GM12874 (cell line): ENCODE measurements around the gene PRPF8.

Experiments used
- TF ChIP-seq, protein P1 (sequence below): IDR thresholded peaks from 2 replicates; pipeline ENCODE4 v1.5.1; 2011; ENCODE audit warnings: low read depth, mild to moderate bottlenecking, control low read depth, low read length, moderate library complexity; ENCODE audit not compliant: insufficient read depth

PRPF8 gene

DNA sequence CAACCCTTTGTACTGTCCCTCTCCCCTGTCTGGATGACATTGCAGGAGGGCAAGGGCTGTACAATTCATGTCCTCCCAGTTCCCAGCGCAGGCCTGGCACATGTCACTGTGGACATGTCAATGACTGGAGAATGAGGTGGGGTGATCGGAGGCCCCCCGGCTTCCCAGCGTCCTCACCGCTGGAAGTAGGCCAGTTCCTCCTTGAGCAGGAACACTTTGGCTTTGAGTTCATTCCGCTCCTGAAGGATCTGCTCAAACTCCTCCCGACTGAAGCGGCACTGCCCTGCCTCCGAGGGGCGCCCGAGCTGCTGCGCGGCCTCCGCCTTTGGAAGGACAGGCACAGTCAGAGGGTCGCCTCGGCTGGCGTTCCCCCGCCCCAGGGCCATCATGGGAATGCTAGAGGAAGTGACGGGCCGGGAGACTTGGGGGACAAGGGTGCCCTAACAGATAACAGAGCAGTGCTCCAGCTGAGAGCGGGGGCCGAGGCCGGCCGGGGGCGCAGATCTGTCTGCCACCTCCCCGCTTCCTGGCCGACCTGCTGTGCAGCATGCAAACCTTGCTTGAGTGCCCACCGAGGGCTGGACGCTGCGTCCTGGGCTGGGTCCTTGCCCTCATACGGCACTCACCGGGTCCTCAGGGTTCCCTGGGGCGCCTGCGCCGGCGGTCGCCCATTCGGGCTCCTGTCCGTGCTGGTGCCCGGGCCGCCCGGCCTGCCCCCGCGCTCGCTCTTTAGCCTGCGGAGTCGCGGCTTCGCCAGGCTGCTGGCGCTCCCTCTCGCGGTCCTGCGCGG is 36.3 kb downstream of the PRPF8 start:
- TF ChIP-seq, protein P1, sequence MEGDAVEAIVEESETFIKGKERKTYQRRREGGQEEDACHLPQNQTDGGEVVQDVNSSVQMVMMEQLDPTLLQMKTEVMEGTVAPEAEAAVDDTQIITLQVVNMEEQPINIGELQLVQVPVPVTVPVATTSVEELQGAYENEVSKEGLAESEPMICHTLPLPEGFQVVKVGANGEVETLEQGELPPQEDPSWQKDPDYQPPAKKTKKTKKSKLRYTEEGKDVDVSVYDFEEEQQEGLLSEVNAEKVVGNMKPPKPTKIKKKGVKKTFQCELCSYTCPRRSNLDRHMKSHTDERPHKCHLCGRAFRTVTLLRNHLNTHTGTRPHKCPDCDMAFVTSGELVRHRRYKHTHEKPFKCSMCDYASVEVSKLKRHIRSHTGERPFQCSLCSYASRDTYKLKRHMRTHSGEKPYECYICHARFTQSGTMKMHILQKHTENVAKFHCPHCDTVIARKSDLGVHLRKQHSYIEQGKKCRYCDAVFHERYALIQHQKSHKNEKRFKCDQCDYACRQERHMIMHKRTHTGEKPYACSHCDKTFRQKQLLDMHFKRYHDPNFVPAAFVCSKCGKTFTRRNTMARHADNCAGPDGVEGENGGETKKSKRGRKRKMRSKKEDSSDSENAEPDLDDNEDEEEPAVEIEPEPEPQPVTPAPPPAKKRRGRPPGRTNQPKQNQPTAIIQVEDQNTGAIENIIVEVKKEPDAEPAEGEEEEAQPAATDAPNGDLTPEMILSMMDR: peak; percentile 23; the same call in 1 of the 2 replicates

DNA sequence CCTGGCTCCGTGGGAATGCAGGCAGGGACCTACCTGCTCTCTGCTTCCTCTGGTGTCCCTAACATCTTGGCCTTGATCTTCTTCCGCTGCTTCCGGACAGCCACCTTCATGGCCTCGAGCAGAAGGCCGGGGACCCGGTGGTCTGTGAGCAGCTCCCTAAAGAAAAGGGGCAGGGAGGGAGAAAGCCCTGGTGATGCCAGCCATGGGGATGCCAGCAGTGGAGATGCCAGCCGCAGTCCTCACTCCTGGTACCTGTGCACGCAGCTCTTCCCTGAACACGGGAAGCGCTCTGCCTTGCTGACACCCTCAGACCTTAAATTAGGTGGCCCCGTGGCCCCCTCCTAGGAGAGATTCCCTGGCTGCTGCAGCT is 36.9 kb downstream of the PRPF8 start:
- TF ChIP-seq, protein P1: no peak

DNA sequence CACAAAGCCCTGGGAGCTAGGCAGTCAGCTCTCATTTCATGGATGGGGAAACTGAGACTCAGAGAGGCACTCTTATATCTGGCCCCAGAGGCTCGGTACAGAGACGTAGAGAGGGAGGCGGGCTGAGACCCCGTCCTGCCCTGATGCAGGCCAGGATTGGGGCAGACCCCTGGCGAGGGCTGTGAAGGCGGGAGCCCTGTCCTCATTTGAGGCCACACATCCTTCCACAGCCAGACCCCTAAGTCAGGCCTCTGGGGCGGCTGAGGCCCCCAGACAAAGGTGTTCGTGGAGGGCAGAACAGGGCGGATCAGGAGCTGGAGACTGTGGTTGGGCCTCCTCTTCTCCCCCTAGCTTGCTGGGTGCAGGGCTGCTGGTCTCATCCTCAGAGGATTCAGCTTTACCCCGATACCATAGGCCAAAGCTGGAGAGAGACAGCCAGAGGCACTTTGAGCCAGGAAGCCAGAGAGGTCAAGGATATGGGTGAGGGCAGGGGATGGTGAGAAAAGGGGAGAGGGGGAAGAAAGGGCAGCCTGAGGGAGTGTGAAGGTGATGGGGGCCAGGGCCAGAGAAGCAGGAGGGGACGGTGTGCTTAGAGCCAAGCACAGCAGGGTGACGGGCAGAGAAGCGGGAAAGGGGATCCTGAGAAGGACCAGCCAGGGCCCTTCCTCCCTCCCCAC is 38.3 kb downstream of the PRPF8 start:
- TF ChIP-seq, protein P1: no peak

DNA sequence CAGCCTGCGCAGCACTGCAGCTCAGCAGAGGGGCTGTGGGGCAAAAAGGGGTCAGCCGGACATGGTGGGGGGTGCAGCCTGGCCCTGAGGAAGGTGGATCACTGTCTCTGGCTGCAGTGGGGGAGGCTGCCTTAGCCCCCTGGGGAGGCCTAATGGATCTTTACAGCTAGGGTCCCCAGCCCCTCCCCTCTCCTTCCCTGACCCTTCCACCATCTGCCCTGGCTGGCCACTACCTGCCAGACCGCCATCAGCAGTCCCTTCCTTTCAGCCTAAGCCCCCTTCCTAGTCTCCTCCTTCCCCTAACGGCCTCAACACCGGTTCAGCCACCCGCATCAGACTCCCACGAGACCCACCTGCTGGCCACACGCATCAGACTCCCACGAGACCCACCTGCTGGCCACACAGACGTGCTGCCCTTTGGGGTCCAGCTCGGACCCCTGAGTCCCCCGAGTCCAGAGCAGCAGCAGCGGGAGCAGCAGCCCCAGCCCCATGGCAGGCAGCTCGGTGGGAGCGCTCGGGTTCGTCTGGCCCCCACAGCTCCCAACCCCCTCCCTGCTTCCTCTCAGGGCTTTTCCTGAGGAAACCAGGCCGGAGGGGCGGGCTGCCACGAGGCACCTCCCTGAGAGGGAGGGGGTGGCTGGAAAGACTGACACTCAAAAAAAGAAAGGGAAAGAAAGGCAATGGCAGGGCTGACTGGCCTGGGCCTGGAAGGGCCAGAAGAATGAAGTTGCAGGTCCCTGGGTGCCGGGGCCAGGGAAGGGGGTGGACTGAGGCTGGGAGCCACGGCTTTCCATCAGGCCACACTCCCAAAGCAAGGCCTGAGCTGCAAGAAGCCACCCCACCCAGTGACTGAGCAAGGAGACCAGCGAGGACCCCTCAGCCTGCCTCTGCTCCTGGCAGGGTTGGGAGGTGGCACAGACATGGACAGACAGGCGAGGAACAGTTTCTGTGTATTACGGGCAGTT is 39.2 kb downstream of the PRPF8 start, which contains the start of gene SCARF1:
Gene SCARF1 (minus strand): TSS at position 526 of the 965 bp plus-strand sequence. CDS start 35 bp downstream, at position 491.
- TF ChIP-seq, protein P1: 0 out of 2 replicates have a peak, but pooled peaks have one; percentile 5

DNA sequence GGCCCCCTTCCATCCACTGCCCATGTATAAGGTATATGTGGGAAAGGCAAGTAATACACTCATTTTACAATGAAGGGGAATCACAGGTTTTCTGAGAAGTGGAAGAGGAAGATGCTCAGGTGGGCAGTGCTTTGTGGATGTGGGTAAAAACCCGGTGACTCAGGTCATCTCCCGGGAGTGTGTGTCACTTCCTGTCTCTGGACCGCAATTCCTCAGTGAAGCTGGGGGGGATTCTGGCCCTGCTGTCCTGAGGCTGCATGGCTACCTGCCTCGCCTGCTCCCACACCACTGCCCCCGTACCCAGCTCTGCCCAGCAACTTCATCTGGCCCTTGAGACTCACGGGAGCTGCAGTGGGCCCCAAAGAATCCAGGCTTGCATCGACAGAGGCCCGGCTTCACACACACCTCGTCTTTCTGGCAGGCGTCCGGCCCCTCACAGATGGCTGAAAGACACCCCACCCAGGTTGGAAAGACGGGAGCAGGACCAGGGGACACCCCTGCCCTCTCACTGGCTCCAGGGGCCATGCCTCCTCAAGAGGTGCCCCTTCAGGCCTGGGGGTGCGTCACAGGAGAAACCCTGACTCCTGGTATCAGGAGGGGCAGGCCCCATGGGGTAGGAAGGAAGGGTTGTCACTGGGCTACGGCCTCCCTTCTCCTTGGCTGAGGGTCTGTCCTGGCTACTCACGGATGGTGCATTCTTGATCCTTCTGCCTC is 40.0 kb downstream of the PRPF8 start:
- TF ChIP-seq, protein P1: no peak

DNA sequence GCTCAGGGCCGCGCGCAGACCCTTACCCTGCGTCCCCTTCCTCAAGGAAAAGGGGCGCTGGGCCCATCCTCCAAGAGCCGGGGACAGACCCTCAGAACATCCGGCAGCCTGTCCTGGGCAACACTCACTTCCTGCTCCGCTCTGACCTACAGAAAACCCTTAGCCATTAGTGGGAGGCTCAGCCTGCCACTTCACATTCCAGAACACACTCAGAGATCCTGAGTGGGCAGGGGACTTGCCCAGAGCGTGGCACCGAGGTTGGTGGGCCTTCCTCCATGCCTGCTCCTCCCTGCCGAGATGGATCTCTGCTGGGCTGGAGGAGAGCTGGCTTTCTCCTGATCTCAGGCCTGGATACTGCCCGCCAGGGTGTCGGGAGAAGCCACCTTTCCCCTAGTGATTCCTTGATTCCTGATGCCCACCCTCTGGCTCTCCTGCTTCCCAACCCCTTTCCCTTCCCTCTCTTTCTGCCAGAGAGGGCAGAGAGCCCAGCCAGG is 40.6 kb downstream of the PRPF8 start:
- TF ChIP-seq, protein P1: no peak
